HEK293T (cell line): ENCODE measurements around the gene E2F7.

Experiments used
- CTBP1 ChIP-seq: fragments of 450-650 bp; IDR thresholded peaks from 2 replicates; pipeline ENCODE4 v1.6.1; 2016; ENCODE audit warnings: borderline replicate concordance
- FOXA1 ChIP-seq: fragments of 450-650 bp; IDR thresholded peaks from 2 replicates; pipeline ENCODE4 v1.6.1; 2016; ENCODE audit warnings: mild to moderate bottlenecking
- L3MBTL2 ChIP-seq: fragments of 450-650 bp; conservative IDR thresholded peaks from 2 replicates; pipeline ENCODE4 v1.6.1; 2016; ENCODE audit warnings: mild to moderate bottlenecking
- SP1 ChIP-seq: fragments of 450-650 bp; IDR thresholded peaks from 2 replicates; pipeline ENCODE4 v1.6.1; 2017
- ZNF384 ChIP-seq: fragments of 450-650 bp; IDR thresholded peaks from 2 replicates; pipeline ENCODE4 v1.6.1; 2016
- TF ChIP-seq, protein P1 (sequence below): fragments of 450-650 bp; IDR thresholded peaks from 2 replicates; pipeline ENCODE4 v1.6.1; 2016

DNA sequence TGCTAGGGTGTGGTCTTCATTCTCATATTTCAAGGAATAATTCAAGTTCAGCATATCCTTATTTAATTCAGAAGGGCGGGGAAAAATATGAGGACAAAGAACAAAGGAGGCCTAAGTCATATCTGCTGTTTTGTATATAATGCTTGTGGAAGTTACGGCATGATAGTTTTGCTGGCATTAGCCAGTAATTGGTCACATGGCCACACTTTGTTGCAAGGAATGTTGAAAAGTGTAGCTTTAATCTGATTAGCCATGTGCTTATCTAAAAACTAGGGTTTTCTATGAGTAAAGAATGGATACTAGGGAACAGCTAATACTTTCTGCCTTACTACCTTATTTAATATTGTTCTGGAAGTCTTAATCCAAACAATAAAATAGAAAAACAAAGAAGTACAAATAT lies 34.4 kb upstream of the E2F7 start:
- TF ChIP-seq, protein P1, sequence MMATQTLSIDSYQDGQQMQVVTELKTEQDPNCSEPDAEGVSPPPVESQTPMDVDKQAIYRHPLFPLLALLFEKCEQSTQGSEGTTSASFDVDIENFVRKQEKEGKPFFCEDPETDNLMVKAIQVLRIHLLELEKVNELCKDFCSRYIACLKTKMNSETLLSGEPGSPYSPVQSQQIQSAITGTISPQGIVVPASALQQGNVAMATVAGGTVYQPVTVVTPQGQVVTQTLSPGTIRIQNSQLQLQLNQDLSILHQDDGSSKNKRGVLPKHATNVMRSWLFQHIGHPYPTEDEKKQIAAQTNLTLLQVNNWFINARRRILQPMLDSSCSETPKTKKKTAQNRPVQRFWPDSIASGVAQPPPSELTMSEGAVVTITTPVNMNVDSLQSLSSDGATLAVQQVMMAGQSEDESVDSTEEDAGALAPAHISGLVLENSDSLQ = no peak
- no peak for TF ChIP-seq L3MBTL2
- TF ChIP-seq CTBP1 = no peak
- no peak for TF ChIP-seq FOXA1
- no peak for TF ChIP-seq ZNF384
- no peak for TF ChIP-seq SP1
